IMR-90 (cell line): Measurements from ENCODE around the gene NUDT6. TPM values are rescaled to one million over a fixed set of nuclear protein-coding genes. Genes with fewer than 3 reads are reported as not detected.
A peak's percentile ranks its signal among the peaks of the same experiment; 100 is the strongest.

Experiments used
- ATAC-seq: fragments of 200-7000 bp; cut with Tn5 transposase; 2 replicates; pipeline ENCODE4 v1.9.1; 2020; ENCODE audit warnings: low read depth, mild to moderate bottlenecking, moderate library complexity
- BruUV-seq: library from RNA; stranded (reverse); fragments of 400-500 nt; replicated peaks from 2 replicates; lab custom pipeline; 2021; lab: Mats Ljungman, UMichigan
- CTCF ChIA-PET: fragments of 300-600 bp; formaldehyde crosslinking; extraction: SDS; loops from one replicate; lab custom pipeline; 2021; ENCODE audit warnings: antibody characterized with exemption; lab: Yijun Ruan, JAX
- POLR2A ChIA-PET: fragments of 300-600 bp; sonication (Branson Sonifier 250); formaldehyde crosslinking; loops from one replicate; lab custom pipeline; 2022; ENCODE audit warnings: antibody characterized with exemption; ENCODE audit not compliant: unreplicated experiment; lab: Charles Lee
- DNase-seq: peaks from one replicate; pipeline ENCODE4 v3.0.0; 2013
- H2AFZ ChIP-seq: replicated peaks from 2 replicates; pipeline ENCODE3; 2013; ENCODE audit warnings: low read length, mild to moderate bottlenecking; ENCODE audit not compliant: poor library complexity
- H2AK5ac ChIP-seq: 2 replicates; pipeline ENCODE4 v1.6.1; 2013; ENCODE audit warnings: low read depth, low read length, inconsistent platforms
- H2AK9ac ChIP-seq: replicated peaks from 2 replicates; pipeline ENCODE3; 2013; ENCODE audit warnings: mild to moderate bottlenecking, low read depth, low read length, moderate library complexity; ENCODE audit not compliant: poor library complexity
- H2BK120ac ChIP-seq: 2 replicates; pipeline ENCODE4 v1.6.1; 2013; ENCODE audit warnings: low read depth, low read length, inconsistent platforms
- H2BK15ac ChIP-seq: 3 replicates; pipeline ENCODE4 v1.6.1; 2013; ENCODE audit warnings: low read depth, low read length, inconsistent platforms
- H2BK20ac ChIP-seq: 2 replicates; pipeline ENCODE4 v1.6.1; 2013; ENCODE audit warnings: low read depth, mild to moderate bottlenecking, inconsistent platforms, low read length, moderate library complexity
- H2BK5ac ChIP-seq: 2 replicates; pipeline ENCODE4 v1.6.1; 2013; ENCODE audit warnings: mild to moderate bottlenecking, low read depth, low read length, inconsistent platforms; ENCODE audit not compliant: poor library complexity, severe bottlenecking
- H3K14ac ChIP-seq: replicated peaks from 2 replicates; pipeline ENCODE4 v1.6.1; 2013; ENCODE audit warnings: low read depth, low read length, inconsistent platforms
- H3K18ac ChIP-seq: 2 replicates; pipeline ENCODE4 v1.6.1; 2013; ENCODE audit warnings: low read depth, low read length, control low read depth
- H3K23ac ChIP-seq: 2 replicates; pipeline ENCODE4 v1.6.1; 2013; ENCODE audit warnings: low read depth, low read length, inconsistent platforms
- H3K27ac ChIP-seq: 2 replicates; pipeline ENCODE4 v1.5.1; 2013; ENCODE audit warnings: mild to moderate bottlenecking, control low read depth, low read length; ENCODE audit not compliant: insufficient read depth
- H3K27me3 ChIP-seq: 2 replicates; pipeline ENCODE4 v1.6.1; 2013; ENCODE audit warnings: low read length; ENCODE audit not compliant: control insufficient read depth, insufficient read depth
- H3K36me3 ChIP-seq: 2 replicates; pipeline ENCODE4 v1.6.1; 2013; ENCODE audit warnings: low read length, mixed read lengths; ENCODE audit not compliant: control insufficient read depth, insufficient read depth
- H3K4ac ChIP-seq: 2 replicates; pipeline ENCODE4 v1.6.1; 2013; ENCODE audit warnings: low read depth, low read length, inconsistent platforms
- H3K4me1 ChIP-seq: 2 replicates; pipeline ENCODE4 v1.6.1; 2013; ENCODE audit warnings: low read length, mixed read lengths; ENCODE audit not compliant: control insufficient read depth, insufficient read depth
- H3K4me2 ChIP-seq: 2 replicates; pipeline ENCODE4 v1.6.1; 2013; ENCODE audit warnings: low read depth, mild to moderate bottlenecking, control low read depth, low read length, moderate library complexity
- H3K4me3 ChIP-seq: 2 replicates; pipeline ENCODE4 v1.5.1; 2013; ENCODE audit warnings: low read depth, mild to moderate bottlenecking, control low read depth, low read length, moderate library complexity; ENCODE audit not compliant: insufficient read depth
- H3K56ac ChIP-seq: 2 replicates; pipeline ENCODE4 v1.6.1; 2013; ENCODE audit warnings: low read length, inconsistent platforms; ENCODE audit not compliant: insufficient read depth; ENCODE audit errors: extremely low read depth
- H3K79me1 ChIP-seq, 2 experiments: 2 replicates each; pipeline ENCODE4 v1.6.1; 2013; ENCODE audit warnings: low read length in 2 of 2, inconsistent platforms in 1 of 2, low read depth in 1 of 2
- H3K9ac ChIP-seq: 2 replicates; pipeline ENCODE4 v1.6.1; 2013; ENCODE audit warnings: low read depth, low read length, control low read depth
- H3K9me1 ChIP-seq: 2 replicates; pipeline ENCODE4 v1.6.1; 2013; ENCODE audit warnings: low read length, inconsistent platforms; ENCODE audit not compliant: insufficient read depth
- H3K9me3 ChIP-seq: 2 replicates; pipeline ENCODE4 v1.6.1; 2013; ENCODE audit warnings: low read length; ENCODE audit not compliant: control insufficient read depth, insufficient read depth
- H4K20me1 ChIP-seq: 2 replicates; pipeline ENCODE4 v1.6.1; 2013; ENCODE audit warnings: low read length, inconsistent platforms; ENCODE audit not compliant: insufficient read depth
- H4K5ac ChIP-seq: 2 replicates; pipeline ENCODE4 v1.6.1; 2013; ENCODE audit warnings: mild to moderate bottlenecking, low read depth, low read length, control low read depth
- H4K8ac ChIP-seq, 2 experiments: 2 replicates each; pipeline ENCODE4 v1.6.1; 2013; ENCODE audit warnings: low read depth in 2 of 2, low read length in 2 of 2, control low read depth in 1 of 2, inconsistent platforms in 1 of 2
- H4K91ac ChIP-seq: 2 replicates; pipeline ENCODE4 v1.6.1; 2013; ENCODE audit warnings: low read depth, low read length, inconsistent platforms; ENCODE audit not compliant: insufficient read depth
- BHLHE40 ChIP-seq: fragments of 150-350 bp; IDR thresholded peaks from 2 replicates; pipeline ENCODE4 v1.6.1; 2016; ENCODE audit warnings: mild to moderate bottlenecking, low read depth, low read length
- CHD1 ChIP-seq: IDR thresholded peaks from 2 replicates; pipeline ENCODE4 v1.6.1; 2012; ENCODE audit warnings: low read depth, low read length, improper control_type of control experiment
- CTCF ChIP-seq: conservative IDR thresholded peaks from 2 replicates; pipeline ENCODE4 v1.5.1; 2012; ENCODE audit warnings: mild to moderate bottlenecking, low read depth, low read length, improper control_type of control experiment
- ELK1 ChIP-seq: fragments of 150-350 bp; IDR thresholded peaks from 2 replicates; pipeline ENCODE4 v1.6.1; 2016; ENCODE audit warnings: low read depth, mild to moderate bottlenecking, low read length, moderate library complexity, borderline replicate concordance
- FOS ChIP-seq: fragments of 150-350 bp; IDR thresholded peaks from 2 replicates; pipeline ENCODE4 v1.6.1; 2016; ENCODE audit warnings: low read depth, low read length
- POLR2A ChIP-seq: IDR thresholded peaks from 2 replicates; pipeline ENCODE4 v1.6.1; 2012; ENCODE audit warnings: mild to moderate bottlenecking, low read depth, low read length
- SMC3 ChIP-seq: fragments of 150-350 bp; IDR thresholded peaks from 2 replicates; pipeline ENCODE4 v1.6.1; 2016; ENCODE audit warnings: low read depth, mild to moderate bottlenecking, antibody characterized with exemption, low read length, moderate library complexity
- WGBS, 2 experiments: methylation state at CpG; one replicate each; pipeline versions ENCODE4 v1.1.5 to v1.1.7; 2013; ENCODE audit warnings: missing lambda C conversion rate in 2 of 2; ENCODE audit not compliant: insufficient read length in 1 of 2; ENCODE audit errors: extremely low coverage in 2 of 2; 5-methylcytosine and 5-hydroxymethylcytosine counted together
- dilution Hi-C: fragments of 300-500 bp; cut with HindIII; formaldehyde crosslinking; loops from one replicate; pipeline ENCODE4 v1.14.3; 2018; ENCODE audit warnings: low sequenced_read_pairs; ENCODE audit not compliant: unreplicated experiment
- in situ Hi-C: fragments of 300-500 bp; cut with MboI; formaldehyde crosslinking; loops from 3 replicates; pipeline ENCODE4 v1.14.3; 2019; ENCODE audit warnings: low sequenced_read_pairs, inconsistent platforms, mixed read lengths
- intact Hi-C: fragments of 100-400 bp; cut with micrococcal nuclease; formaldehyde crosslinking; loops from 2 replicates; pipeline ENCODE4 v1.10.0; 2022
- polyA plus RNA-seq, 3 experiments: library from polyadenylated mRNA; depleted of rRNA; stranded (reverse); fragments of >200 nt; gene quantifications; 2 replicates each; pipeline ENCODE4 v1.2.3, GENCODE V29; 2012; ENCODE audit warnings: low replicate concordance in 1 of 3
- total RNA-seq: library from RNA; depleted of rRNA; stranded (reverse); fragments of >200 nt; gene quantifications from 2 replicates; pipeline ENCODE4 v1.2.3, GENCODE V29; 2012

Gene NUDT6
- total and polyA plus RNA-seq, 2 of the 4 experiments (the other 2 are of a cell fraction): 2.7 to 4.8 TPM

- no peak overlapping the region for H2BK15ac ChIP-seq
- CTCF ChIA-PET: interaction anchor here (0.6 kb wide), 1 partner anchor 85 kb away, joined by 3 read pairs; no protein-coding TSS in a partner anchor
These were observed 37.9 kb downstream of the NUDT6 start for GRCh38 chr4:122884499-122884898.

More at GRCh38 chr4:122884499-122884898, 37.9 kb downstream of the NUDT6 start:
- intact Hi-C loops (no loop called here), dilution Hi-C loops (no loop called here), in situ Hi-C loops (no loop called here)
- H3K4me2 ChIP-seq: no peak overlapping the region
- H3K36me3 ChIP-seq: peaks cover 27% of the 10 kb centered on the region
- no peak overlapping the region for H4K8ac ChIP-seq
- POLR2A ChIA-PET: no interaction called here
- H3K79me1 ChIP-seq: peaks cover 25 to 46% of the 10 kb centered on the region in 2 experiments
- H3K4me1 ChIP-seq: peaks cover 6% of the 10 kb centered on the region
- H3K27ac ChIP-seq: no peak overlapping the region
- no peak overlapping the region for H3K23ac ChIP-seq
- peaks cover 3% of the 10 kb centered on the region; the same call in 1 of the 2 replicates for H4K20me1 ChIP-seq
- peaks cover 4% of the 10 kb centered on the region; the same call in 1 of the 2 replicates for H3K9me1 ChIP-seq
- H2AK5ac ChIP-seq: no peak overlapping the region
- no peak overlapping the region for H3K4ac ChIP-seq
- H2BK120ac ChIP-seq: no peak overlapping the region
- WGBS, 2 experiments: no CpG with 5 or more reads among the region's 1 CpG
- no peak overlapping the region for H3K18ac ChIP-seq
- no peak overlapping the region for H2AK9ac ChIP-seq
- H3K56ac ChIP-seq: no peak overlapping the region
- DNase-seq (no peak), ATAC-seq (no peak)
- TF ChIP-seq BHLHE40 (no peak), POLR2A (no peak), FOS (no peak), ELK1 (no peak), CTCF (no peak), SMC3 (no peak), CHD1 (no peak)
- H3K9ac ChIP-seq: no peak overlapping the region
- H3K9me3 ChIP-seq: no peaks in the 10 kb centered on the region
- H2AFZ ChIP-seq: no peak overlapping the region
- H2BK5ac ChIP-seq: peak overlapping the region; percentile 2
- no peak overlapping the region for H4K5ac ChIP-seq
- no peak overlapping the region for H3K4me3 ChIP-seq
- H2BK20ac ChIP-seq: no peak overlapping the region
- H3K14ac ChIP-seq: no peak overlapping the region
- H3K27me3 ChIP-seq: no peaks in the 10 kb centered on the region
- no TSS peak for BruUV-seq
- no peak overlapping the region for H4K91ac ChIP-seq
